NCI-H128 (cell line): ENCODE results near the gene DLG2.
A peak's percentile ranks its signal among the peaks of the same experiment; 100 is the strongest.

Experiments used
- DNase-seq: peaks from one replicate; lab custom pipeline; 2025; ENCODE audit not compliant: unreplicated experiment; lab: John Stamatoyannopoulos, UW

DLG2 gene

GRCh38 chr11:84145616-84146185 lies 1481.4 kb downstream of the DLG2 start:
- no peak for DNase-seq

GRCh38 chr11:84144531-84144930 lies 1482.6 kb downstream of the DLG2 start:
- DNase-seq: no peak

DNA sequence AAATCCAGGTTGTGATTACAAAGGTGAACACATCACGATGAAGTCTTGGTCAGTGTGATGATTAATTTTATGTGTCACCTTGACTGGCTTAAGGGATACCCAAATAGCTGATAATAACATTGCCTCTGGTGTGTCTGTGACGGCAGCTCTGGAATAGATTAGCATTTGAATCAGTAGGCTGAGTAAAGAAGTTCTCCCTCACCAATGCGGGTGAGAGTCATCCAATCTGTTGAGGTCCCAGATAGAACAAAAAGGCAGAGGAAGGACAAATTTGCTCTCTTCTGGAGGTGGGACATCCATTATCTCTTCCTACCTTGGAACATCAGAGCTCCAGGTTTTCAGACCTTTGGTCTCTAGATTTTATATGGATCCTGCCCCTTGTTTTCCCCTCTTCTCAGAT lies 1484.7 kb downstream of the DLG2 start:
- no peak for DNase-seq

DNA sequence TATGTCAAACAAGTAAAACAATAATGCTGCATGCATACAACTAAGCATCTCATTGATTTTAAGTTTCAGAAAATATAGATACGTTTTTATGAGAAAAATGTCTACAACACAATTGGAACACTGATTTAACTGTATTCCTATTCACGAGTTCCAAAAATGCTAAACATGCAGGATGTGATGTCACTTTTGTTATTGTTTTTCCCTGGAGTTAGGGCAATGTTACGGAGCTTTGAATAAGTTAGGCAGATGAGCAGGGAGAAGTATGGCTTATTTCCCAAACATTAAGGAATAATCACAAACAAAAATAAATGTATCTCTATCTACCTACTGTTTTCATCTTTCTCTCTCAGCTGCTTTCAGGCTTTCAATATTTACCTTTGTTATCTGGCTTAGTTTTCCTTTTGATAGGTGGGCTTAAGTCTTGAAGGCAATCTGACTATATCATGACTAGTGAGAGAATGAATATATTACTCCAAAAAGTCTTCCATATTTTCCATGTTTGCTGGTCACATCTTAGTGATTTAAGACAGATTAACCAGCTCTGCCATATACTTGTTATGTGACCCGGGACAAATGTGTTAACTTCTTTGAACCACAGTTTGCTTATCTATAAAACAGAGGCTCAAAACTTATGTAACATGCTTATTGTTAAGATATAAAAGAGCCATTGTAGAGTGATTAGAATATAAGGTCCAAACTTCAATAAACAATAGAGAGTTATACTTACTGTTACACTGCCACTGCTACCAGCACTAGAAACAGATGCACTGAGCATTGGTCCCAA lies 1486.6 kb downstream of the DLG2 start:
- DNase-seq: no peak

GRCh38 chr11:84137960-84138359 lies 1489.2 kb downstream of the DLG2 start:
- no peak for DNase-seq

DNA sequence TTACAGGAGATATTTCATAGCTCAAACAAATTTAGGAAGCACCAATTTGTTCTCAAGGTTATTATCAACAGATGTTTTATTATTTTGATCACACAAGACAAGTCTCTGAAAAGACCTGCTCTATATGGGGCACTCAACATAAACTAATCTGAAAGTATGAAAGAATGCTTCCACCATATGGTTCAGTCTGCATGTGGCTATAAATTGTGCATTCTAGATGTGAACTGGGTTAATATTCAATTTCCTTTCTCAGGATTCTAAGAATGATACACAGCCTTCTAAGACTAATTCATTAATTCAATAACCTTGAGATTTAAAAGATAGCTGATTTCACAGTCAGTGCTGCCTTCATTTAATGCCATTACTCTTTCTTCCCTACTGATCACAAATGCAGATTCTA lies 1489.6 kb downstream of the DLG2 start:
- DNase-seq: no peak

DNA sequence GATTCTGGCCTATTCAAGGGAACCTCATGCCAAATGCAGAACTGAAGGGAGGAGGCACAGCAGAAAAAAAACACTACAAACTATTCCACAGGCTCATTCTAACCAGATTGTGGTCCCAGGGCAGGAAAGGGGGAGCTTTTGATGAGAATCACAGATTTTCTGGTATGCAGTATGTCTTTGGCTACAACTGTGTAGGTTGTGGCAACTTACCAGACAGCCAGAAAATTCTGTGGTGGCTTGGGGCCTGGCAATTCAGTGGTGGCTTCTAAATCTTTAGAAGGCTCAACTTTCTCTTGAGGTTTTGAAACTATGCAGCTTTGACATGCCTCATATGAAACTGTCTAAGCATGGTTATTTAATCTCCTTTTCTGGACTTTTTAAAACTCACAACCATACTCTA lies 1490.2 kb downstream of the DLG2 start:
- no peak for DNase-seq

GRCh38 chr11:84130646-84131427 lies 1496.3 kb downstream of the DLG2 start:
- DNase-seq: no peak

DNA sequence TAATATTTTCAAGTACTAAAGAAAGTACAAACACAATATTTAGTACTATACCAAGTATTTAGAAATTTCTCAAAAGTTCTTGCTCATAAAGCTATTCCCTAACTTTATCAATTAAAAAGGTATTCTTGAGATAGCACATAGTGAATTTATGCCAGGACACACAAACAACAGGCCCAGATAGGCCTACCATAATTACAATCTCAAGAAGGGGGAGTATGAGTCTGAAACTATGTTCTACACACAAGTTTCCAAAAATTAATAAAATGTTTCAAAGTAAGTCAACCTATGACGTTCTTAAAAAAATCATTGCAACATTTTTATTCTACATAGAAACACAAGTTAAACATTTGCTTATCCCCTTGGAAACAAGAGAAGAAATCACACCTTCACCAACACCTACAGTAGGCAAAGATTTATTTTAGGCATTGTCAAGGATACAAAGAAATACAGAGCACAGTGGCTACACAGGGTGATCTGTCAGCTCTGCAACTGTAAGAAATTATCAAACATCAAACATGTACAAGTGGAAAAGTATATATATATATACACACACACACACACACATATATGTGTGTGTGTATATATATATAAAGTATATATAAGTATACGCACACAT lies 1497.1 kb downstream of the DLG2 start:
- no peak for DNase-seq

GRCh38 chr11:84128840-84129239 lies 1498.3 kb downstream of the DLG2 start:
- no peak for DNase-seq

DNA sequence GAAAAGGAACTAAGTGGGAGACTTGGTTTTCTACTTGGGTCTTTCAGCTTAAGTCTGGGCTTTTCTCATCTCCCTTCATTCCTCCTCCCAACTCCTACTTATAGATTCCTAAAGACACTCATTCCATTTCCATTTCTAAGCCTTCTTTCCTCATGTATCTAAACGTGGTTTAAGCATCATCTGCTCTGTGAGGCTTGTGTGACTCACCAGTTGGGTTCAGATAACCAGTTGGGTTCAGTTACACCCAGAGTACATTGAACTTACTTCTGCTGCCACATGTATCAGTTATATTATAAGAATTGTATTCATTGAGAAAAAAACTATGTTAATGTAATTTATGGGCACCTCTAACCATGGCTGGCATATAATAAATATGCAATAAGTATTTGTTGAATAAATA lies 1509.8 kb downstream of the DLG2 start:
- DNase-seq: no peak

DNA sequence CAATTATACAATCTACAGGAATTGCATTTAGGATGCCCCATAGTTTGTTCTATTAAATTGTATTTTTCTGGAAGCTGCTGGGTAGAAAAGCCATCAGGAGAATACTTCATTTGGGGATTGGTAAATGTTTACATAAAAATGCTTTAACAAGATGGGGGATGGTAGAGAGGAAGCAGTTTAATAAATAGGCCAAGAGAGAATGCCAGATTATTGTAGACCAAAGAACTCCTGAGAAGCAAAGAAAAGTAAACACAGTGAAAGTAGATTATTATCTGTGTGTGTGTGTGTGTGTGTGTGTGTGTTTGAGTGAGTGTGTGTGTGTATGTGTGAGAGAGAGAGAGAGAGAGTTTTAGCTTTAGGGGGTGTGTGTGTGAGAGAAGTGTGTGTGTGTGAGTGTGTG lies 1520.6 kb downstream of the DLG2 start:
- no peak for DNase-seq

GRCh38 chr11:84105148-84105547 lies 1522.0 kb downstream of the DLG2 start:
- DNase-seq: no peak

DNA sequence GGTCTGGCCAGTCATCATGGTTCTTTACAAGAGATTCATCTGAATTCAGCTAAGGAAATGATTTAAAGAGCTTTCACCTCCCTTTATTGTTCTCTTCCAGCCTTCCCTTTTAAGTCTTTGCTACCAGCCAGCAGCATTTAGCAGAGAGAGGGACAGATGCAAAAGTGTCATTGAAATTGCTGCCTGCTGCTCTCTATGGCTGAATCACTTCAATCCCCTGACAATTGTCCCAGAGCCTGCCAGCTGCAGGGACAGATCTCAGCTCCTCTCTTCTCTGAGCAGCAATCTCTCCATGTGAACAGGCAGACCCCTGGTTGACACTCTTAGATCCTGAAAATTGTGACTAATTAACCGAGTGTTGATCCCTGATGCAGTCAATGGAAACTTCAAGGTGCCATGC lies 1524.0 kb downstream of the DLG2 start:
- DNase-seq: no peak

DNA sequence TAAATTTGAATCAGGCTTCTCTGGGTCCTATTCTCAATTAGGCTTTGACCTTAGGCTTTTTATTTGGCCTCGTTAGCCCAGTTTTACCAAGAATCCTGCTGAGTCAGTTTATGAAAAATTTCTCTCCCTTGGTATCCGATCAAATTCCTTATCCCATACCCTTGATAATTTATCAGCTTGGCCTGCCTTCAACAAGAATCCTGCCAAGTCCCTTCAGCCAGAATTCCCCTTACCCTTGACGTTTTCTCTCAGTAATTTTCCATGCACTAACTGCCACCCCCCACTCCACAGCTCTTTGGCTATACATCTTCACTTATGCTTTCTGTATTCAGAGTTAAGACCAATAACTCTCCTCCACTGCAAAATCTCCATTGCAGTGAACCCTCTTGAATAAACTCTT lies 1530.0 kb downstream of the DLG2 start:
- DNase-seq: no peak

DNA sequence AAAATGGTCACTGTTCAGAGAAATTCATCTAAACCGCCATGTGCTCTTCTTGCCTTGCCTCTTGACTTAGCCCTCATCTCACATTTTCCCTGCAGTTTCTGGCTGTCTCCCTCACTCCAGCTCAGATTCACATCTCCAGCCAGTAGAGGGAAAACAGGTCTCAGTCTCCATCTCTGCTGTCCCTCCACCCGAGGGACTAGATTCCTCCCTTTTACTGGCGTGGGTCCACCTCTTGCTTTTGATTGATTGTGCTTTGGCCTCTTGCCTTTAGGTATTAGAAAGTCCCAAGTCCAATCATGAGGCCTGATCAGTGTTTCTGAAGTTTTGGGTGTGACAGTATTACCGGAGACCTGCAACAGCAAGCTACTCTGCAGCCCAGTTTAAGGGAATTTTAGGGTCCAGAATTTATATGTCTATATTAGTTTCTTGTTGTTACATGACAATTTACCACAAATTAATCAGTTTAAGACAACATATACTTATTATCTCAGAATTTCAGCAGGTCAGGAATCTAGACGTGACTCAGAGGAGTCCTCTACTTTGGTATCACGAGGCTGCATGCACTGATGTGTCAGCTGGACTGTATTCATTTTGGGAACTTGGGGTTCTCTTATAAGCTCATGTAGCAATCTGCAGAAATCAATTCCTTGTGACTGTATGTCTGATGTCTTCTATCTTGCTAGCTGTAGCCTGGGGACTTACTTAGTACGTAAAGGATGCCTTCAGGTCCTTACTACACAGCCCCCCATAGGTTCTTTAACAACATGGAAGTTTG lies 1535.7 kb downstream of the DLG2 start:
- no peak for DNase-seq

DNA sequence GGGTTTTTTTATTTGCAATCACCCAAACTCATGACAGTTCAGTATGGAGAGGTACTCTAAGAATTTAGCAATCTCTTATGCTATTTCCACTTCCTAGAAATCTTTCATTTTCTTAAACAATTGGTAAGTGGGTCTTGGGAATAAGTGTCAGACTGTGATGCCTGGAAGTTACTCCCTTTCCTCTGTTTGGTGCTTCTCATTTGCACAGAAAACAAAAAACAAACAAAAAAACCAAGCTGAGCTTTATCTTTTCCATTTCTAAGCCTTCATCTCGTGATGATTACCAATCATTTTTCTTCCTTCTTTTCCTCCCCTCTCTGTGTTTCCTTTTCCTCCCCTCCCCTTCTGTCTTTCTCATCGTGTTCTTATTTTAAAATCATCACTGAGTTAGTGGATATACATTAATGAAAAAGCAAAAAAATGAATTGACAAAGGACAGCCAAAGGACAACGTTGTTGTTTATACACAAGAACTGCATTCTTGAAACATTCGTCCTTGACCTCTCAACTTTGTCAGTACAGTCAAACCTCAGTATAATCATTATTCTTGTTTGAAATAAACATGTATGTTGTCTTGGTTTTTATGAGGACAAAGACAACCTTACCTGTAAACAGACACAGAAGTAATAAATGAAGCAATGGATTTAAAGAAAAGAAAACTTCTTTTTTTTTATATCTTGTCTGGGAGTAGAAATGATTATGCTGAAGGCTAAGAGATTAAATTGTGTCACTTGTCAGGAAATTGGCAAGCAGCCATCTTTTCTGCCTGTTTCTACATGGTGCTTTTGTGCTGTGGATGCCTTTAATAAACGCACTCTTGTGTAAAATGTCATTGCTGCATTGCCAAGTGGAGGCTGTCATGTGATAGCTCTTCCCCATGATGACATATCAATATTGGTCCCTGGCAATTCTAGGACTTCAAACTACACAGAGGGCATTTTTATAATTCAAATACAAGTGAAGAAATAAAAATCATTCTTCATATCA lies 1537.8 kb downstream of the DLG2 start:
- peak; percentile 40 for DNase-seq

DNA sequence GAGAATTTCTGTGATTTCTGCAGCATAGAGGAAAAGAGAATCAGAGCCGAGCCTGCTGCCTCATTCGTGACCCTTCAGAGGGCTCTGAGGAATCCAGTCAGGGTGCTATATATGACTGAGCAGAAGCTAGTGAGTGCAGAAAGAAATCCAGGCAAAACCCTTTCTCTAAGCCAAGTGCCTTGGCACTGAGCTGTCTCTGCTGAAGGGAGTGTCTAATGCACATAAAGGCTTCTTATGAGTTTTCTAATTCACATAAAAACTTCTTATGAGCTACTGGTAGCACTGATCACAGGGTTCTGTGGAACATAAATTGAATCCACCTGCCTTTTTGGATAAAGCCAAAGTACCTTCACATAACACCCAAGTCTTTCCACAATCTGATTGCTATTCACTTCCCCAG lies 1555.3 kb downstream of the DLG2 start:
- DNase-seq: no peak

- DNase-seq: no peak
These were observed 1558.1 kb downstream of the DLG2 start for GRCh38 chr11:84069048-84069447.

DNA sequence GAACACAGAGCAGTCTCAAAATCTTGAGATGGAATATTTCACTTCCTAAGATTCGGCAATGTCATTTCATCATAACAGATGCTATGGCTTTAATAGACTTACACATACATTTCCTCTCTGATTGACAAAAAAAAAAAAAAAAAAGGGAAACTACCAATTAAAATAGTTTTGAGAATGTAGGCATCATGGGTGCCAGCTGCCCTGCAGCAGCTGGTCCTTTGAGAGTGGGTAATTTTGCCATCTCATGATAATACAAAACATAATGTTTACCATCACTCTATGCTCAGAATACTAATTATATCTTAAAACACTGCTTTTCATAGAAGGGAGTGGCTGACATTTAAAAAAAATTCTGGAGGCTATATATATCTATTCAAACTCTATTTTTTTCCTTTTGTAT lies 1565.4 kb downstream of the DLG2 start:
- DNase-seq: no peak
